MM.1S (cell line): ENCODE measurements around the gene SPAG7.

Experiments
- DNase-seq: peaks from one replicate; pipeline ENCODE4 v3.0.0-alpha.2; 2015
- H2AFZ ChIP-seq: fragments of 300-600 bp; sonication (generic); 2 replicates; pipeline ENCODE4 v1.6.0; 2016; ENCODE audit warnings: antibody characterized with exemption, low read length
- H3F3A ChIP-seq: fragments of 300-600 bp; sonication (generic); 2 replicates; pipeline ENCODE4 v1.6.1; 2016; ENCODE audit warnings: mild to moderate bottlenecking, antibody characterized with exemption, low read length, moderate library complexity, mixed read lengths; ENCODE audit not compliant: insufficient read depth
- H3K27ac ChIP-seq: fragments of 300-600 bp; sonication (generic); 2 replicates; pipeline ENCODE4 v1.5.1; 2016; ENCODE audit warnings: mild to moderate bottlenecking, low read length
- H3K27me3 ChIP-seq: fragments of 300-600 bp; sonication (generic); replicated peaks from 2 replicates; pipeline ENCODE4 v1.6.0; 2016; ENCODE audit warnings: low read length; ENCODE audit not compliant: insufficient read depth
- H3K36me3 ChIP-seq: fragments of 300-600 bp; sonication (generic); replicated peaks from 2 replicates; pipeline ENCODE4 v1.6.1; 2016; ENCODE audit warnings: mild to moderate bottlenecking, low read length, mixed read lengths; ENCODE audit not compliant: insufficient read depth
- H3K4me1 ChIP-seq: fragments of 300-600 bp; sonication (generic); 2 replicates; pipeline ENCODE4 v1.6.1; 2016; ENCODE audit warnings: low read length, mixed read lengths
- H3K4me2 ChIP-seq: fragments of 300-600 bp; sonication (generic); 2 replicates; pipeline ENCODE4 v1.6.0; 2016; ENCODE audit warnings: low read depth, low read length
- H3K4me3 ChIP-seq: fragments of 300-600 bp; sonication (generic); 2 replicates; pipeline ENCODE4 v1.5.1; 2016; ENCODE audit warnings: low read length, mixed read lengths
- H3K79me2 ChIP-seq: fragments of 300-600 bp; sonication (generic); 2 replicates; pipeline ENCODE4 v1.6.1; 2016; ENCODE audit warnings: mixed run types, low read length, mixed read lengths
- H3K9ac ChIP-seq: fragments of 300-600 bp; sonication (generic); 2 replicates; pipeline ENCODE4 v1.6.1; 2016; ENCODE audit warnings: low read length, mixed read lengths
- H3K9me2 ChIP-seq: fragments of 300-600 bp; sonication (generic); replicated peaks from 2 replicates; pipeline ENCODE4 v1.6.1; 2016; ENCODE audit warnings: mild to moderate bottlenecking, low read length, mixed read lengths; ENCODE audit not compliant: insufficient read depth
- H3K9me3 ChIP-seq: fragments of 300-600 bp; sonication (generic); replicated peaks from 2 replicates; pipeline ENCODE4 v1.6.1; 2016; ENCODE audit warnings: mild to moderate bottlenecking, low read length, mixed read lengths; ENCODE audit not compliant: insufficient read depth
- H4K20me1 ChIP-seq: fragments of 300-600 bp; sonication (generic); 2 replicates; pipeline ENCODE4 v1.6.1; 2016; ENCODE audit warnings: mild to moderate bottlenecking, low read length, moderate library complexity, mixed read lengths; ENCODE audit not compliant: insufficient read depth
- EZH2 ChIP-seq: fragments of 300-600 bp; sonication (generic); optimal IDR thresholded peaks from 2 replicates; pipeline ENCODE3; 2017; ENCODE audit warnings: low read depth, mild to moderate bottlenecking, antibody characterized with exemption, low read length, mixed read lengths
- EZH2phosphoT487 ChIP-seq: fragments of 300-600 bp; sonication (generic); IDR thresholded peaks from 2 replicates; pipeline ENCODE4 v1.6.1; 2018; ENCODE audit warnings: antibody characterized with exemption, low read length
- TF ChIP-seq, protein P1 (sequence below): fragments of 300-600 bp; sonication (generic); IDR thresholded peaks from 2 replicates; pipeline ENCODE4 v1.5.1; 2016; ENCODE audit warnings: antibody characterized with exemption, low read length, mixed read lengths

SPAG7 gene

GRCh38 chr17:4933646-4934045 is 34.0 kb downstream of the SPAG7 start:
- Histone ChIP-seq H3K9ac (no peak overlapping the region), H3K27me3 (no peaks in the 10 kb centered on the region), H3K27ac (no peak overlapping the region), H3F3A (peaks cover 9% of the 10 kb centered on the region), H3K36me3 (no peaks in the 10 kb centered on the region), H3K4me3 (no peak overlapping the region), H3K4me1 (peaks cover 14% of the 10 kb centered on the region), H3K9me2 (no peaks in the 10 kb centered on the region), H3K4me2 (no peak overlapping the region), H3K9me3 (no peaks in the 10 kb centered on the region), H3K79me2 (peaks cover 14% of the 10 kb centered on the region), H2AFZ (no peak overlapping the region), H4K20me1 (no peaks in the 10 kb centered on the region)
- TF ChIP-seq, protein P1, sequence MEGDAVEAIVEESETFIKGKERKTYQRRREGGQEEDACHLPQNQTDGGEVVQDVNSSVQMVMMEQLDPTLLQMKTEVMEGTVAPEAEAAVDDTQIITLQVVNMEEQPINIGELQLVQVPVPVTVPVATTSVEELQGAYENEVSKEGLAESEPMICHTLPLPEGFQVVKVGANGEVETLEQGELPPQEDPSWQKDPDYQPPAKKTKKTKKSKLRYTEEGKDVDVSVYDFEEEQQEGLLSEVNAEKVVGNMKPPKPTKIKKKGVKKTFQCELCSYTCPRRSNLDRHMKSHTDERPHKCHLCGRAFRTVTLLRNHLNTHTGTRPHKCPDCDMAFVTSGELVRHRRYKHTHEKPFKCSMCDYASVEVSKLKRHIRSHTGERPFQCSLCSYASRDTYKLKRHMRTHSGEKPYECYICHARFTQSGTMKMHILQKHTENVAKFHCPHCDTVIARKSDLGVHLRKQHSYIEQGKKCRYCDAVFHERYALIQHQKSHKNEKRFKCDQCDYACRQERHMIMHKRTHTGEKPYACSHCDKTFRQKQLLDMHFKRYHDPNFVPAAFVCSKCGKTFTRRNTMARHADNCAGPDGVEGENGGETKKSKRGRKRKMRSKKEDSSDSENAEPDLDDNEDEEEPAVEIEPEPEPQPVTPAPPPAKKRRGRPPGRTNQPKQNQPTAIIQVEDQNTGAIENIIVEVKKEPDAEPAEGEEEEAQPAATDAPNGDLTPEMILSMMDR = no peak
- TF ChIP-seq EZH2phosphoT487 (no peak), EZH2 (no peak)
- DNase-seq = no peak

GRCh38 chr17:4932756-4933155 is 34.9 kb downstream of the SPAG7 start:
- Histone ChIP-seq H3K79me2 (peaks cover 6% of the 10 kb centered on the region; the same call in 1 of the 2 replicates), H3K27me3 (no peaks in the 10 kb centered on the region), H3K27ac (no peak overlapping the region), H3K4me3 (no peak overlapping the region), H2AFZ (no peak overlapping the region), H3K4me2 (no peak overlapping the region), H3F3A (peaks cover 9% of the 10 kb centered on the region), H3K36me3 (no peaks in the 10 kb centered on the region), H3K9me2 (no peaks in the 10 kb centered on the region), H3K9ac (no peak overlapping the region), H3K4me1 (peaks cover 9% of the 10 kb centered on the region), H4K20me1 (no peaks in the 10 kb centered on the region), H3K9me3 (no peaks in the 10 kb centered on the region)
- TF ChIP-seq EZH2 = no peak
- TF ChIP-seq, protein P1 = no peak
- TF ChIP-seq EZH2phosphoT487 = no peak
- no peak for DNase-seq

DNA sequence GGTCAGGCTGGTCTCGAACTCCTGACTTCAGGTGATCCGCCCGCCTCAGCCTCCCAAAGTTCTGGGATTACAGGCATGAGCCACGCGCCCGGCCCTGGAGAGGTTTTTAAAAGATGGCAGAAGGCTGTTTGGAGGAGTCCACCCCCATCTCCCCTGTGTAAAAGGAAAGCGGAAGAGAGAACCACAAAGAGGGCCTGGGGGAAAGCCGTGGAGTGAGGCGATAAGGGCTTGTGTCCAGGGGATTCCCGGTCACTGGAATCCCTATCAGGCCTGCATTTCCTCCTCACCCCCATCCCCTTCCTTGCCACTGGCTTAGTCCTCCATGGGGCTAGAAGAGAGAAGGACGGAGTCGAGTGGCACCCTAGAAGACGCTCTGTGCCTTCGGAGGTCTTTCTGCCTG is 35.7 kb downstream of the SPAG7 start, which contains the start of gene GP1BA:
GP1BA (plus strand) TSS at position 315 of the 400 bp plus-strand sequence. CDS start 328 bp downstream, outside the sequence.
- TF ChIP-seq EZH2phosphoT487 (no peak), EZH2 (no peak)
- TF ChIP-seq, protein P1 = no peak

More for the DNA sequence above, 35.7 kb downstream of the SPAG7 start, which contains the start of gene GP1BA:
- no peak within 1 kb of the TSS for H3K9ac ChIP-seq
- H3K4me1 ChIP-seq = peaks cover 9% of the 10 kb centered on the region
- no peak for DNase-seq
- H4K20me1 ChIP-seq = no peaks in the 10 kb centered on the region
- peaks cover 9% of the 10 kb centered on the region for H3F3A ChIP-seq
- H3K4me2 ChIP-seq = no peak within 1 kb of the TSS
- H3K9me3 ChIP-seq = no peaks in the 10 kb centered on the region
- H3K27ac ChIP-seq = no peak within 1 kb of the TSS
- H2AFZ ChIP-seq = no peak within 1 kb of the TSS
- H3K36me3 ChIP-seq = no peaks in the 10 kb centered on the region
- no peaks in the 10 kb centered on the region for H3K79me2 ChIP-seq
- H3K27me3 ChIP-seq = no peaks in the 10 kb centered on the region
- H3K4me3 ChIP-seq = no peak within 1 kb of the TSS
- no peaks in the 10 kb centered on the region for H3K9me2 ChIP-seq
